NAMALWA (cell line): Measurements from ENCODE around the gene SASS6.

Experiments
- DNase-seq: peaks from one replicate; pipeline ENCODE4 v3.0.0-alpha.2; 2015; ENCODE audit warnings: low spot score

SASS6 gene

GRCh38 chr1:100109554-100110066, 23.1 kb downstream of the SASS6 start:
- no peak for DNase-seq

DNA sequence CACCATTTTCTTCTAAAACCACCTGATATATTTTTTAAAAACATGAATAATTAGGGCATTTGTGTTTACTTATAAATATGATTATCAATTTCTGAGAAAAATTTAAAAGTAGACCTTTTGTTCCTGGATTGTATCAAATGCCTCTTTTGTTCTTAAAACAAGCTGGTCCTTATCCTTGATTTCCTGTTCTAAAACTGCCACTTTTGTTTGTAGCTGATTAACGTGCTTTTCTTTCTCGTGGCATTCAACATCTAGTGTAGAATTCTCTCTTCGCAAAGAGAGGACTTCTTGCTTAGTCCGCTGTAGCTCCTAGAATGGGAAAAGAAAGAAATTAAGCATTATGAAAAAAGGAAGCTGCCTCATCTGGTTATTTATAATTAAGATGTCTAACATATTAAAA, 25.0 kb downstream of the SASS6 start:
- DNase-seq = no peak

DNA sequence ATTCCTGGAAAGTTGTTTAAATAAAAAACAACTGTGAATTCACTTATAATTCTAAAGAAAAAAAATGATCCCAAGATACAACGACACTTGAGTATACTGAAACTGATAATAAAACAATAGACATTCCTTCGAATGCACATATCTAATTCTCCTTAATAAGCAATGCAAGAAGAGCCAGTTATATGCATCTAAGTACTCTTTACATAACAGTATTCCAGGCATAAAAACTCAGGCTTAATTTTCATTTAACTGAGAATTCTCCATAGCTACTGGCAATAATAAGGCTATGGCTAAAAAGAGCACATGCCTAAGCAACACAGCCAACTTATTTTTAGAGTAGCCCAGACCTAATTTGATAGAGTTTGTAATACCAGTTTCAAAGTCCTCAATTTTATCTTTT, 31.2 kb downstream of the SASS6 start:
- no peak for DNase-seq

GRCh38 chr1:100100202-100100601, 32.5 kb downstream of the SASS6 start:
- DNase-seq = no peak

- no peak for DNase-seq
Observed at GRCh38 chr1:100090471-100090870, 42.3 kb downstream of the SASS6 start.

DNA sequence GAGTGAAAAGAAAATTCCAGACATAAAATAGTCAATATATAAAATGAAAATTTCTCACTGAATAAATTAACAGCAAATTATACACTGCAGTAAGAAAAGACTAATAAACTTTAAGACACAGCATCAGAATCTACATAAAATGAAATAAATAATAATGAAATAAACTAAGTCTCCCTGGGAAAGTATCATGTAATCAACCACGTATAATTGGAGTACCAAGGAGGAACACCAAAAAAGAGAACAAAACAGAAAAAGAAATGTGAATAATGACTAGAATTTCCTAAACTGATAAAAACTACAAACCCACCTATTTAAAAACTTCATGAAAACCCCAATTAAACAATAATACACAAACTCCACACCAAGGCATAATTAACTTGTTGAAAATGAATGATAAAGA, 43.6 kb downstream of the SASS6 start:
- DNase-seq = no peak

DNA sequence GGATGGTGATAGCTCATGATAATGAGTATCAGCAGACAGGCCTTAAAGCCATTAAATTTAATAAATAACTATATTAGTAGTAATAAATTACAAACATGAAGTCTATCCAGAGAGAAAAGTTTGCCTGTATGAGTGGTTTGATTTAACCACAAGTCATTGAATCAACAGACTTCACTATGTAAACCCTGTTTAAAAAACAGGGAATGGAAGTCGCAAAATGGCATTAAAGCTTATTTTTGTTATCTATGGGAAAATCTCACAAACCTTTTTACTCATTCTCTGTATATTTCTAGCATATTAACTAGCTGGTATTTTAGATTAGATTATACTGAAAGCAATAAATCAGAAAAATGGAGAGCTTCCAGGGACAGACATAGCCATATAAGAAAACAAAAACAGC, 45.3 kb downstream of the SASS6 start:
- DNase-seq = no peak

DNA sequence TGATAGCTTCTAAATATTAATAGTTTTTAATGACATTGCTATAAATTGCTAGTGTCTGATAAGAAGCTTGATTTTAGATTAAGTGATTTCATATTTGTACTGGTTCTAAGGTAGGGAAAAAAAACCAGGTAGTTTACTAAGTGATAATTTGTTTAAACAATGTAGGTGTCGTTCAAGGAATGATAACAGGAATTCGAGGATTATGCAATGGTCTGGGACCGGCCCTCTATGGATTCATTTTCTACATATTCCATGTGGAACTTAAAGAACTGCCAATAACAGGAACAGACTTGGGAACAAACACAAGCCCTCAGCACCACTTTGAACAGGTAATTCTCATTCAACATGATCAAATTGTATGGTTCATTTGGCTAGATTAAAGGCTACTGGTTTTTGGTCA, 52.4 kb downstream of the SASS6 start:
- no peak for DNase-seq

GRCh38 chr1:100077531-100077930, 55.2 kb downstream of the SASS6 start:
- no peak for DNase-seq

DNA sequence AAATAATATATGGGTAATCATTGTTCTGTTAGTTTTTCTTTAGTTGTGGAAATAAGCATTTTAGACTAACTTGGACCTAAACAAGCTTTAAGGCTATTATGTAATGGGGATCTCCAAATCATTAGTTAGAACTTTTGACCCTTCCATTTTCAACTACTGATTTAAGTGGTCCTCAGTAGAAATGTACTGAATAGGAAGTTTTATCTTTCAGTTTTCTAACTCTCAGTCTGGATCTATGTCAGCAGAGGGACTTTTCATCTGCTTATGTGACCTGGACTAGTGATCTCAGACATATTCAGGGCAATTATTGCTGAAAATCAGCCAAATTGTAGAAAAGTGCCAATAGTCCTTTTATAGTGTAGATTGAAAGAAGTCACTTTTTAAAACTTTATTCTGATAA, 56.0 kb downstream of the SASS6 start:
- DNase-seq = no peak

DNA sequence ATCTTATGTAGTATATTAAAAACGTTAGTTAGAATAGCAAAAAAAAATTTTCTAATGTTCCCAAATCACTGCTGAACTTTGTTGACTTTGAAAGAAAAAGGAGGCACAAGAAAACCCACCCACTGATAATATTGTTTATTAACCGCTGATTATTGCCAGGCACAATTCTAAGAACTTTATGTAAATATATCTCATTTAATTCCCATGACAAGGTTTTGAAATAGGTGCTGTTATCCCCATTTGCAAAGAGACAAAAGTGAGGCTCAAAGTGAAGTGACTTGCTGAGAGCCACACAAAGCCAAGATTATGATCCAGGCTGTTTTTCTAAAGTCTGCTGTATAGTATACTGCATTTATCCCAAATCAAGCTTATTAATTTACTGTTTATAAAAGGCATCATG, 56.4 kb downstream of the SASS6 start:
- no peak for DNase-seq

GRCh38 chr1:100075773-100076172, 57.0 kb downstream of the SASS6 start:
- no peak for DNase-seq

GRCh38 chr1:100074604-100075395, 57.9 kb downstream of the SASS6 start:
- no peak for DNase-seq

DNA sequence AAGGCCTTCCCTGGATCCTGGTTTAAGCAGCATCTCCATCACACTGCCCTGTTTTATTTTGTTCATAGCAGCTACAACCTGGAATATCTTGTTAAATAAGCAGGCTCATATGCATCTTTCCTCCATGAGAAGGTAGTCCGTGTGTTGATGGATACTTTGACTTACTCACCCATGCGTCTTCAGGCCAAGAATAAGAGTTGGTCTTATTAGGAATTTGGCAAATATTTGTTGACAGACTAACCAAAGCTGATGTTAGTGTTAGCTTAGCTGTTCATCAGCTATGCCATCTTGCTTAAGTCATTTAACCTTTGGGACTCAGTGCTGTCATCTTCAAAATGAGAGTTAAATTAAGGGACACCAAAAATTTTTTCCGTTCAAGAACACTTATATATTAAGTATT, 59.2 kb downstream of the SASS6 start:
- no peak for DNase-seq

DNA sequence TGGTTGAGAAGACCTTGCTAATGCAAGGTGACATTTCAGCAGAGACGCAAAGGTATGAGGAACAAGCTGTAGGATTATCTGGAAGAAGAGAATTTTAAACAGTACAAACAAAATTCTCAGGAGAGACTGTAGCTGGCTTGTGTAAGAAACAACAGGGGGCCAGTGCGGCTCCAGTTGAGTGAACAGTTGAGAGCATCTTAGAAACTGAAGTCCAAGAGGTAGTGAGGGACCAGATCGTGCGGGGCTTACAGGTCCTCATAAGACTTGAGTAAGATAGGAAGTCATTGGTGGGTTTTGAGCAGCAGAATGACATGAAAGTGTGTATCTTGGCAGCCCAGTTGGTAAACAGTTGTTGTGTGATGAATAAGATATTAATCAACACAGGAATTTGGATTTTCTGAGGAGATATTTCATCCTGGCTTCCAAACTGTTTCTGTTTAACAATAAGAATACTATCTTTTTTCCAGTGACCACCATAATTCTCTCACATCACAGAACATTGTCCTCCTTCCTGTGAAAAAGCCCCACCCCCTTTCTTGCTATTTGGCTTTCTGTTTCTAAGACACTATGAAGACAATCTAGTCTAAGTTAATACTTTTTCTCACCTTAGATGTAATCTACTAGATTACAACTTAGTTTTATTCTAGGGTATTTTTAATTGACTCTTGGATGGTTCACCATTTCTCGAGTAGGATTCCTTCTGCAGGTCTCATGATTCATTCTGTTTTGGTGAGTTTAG, 62.4 kb downstream of the SASS6 start:
- DNase-seq = no peak

GRCh38 chr1:100065969-100066227, 66.8 kb downstream of the SASS6 start:
- no peak for DNase-seq

DNA sequence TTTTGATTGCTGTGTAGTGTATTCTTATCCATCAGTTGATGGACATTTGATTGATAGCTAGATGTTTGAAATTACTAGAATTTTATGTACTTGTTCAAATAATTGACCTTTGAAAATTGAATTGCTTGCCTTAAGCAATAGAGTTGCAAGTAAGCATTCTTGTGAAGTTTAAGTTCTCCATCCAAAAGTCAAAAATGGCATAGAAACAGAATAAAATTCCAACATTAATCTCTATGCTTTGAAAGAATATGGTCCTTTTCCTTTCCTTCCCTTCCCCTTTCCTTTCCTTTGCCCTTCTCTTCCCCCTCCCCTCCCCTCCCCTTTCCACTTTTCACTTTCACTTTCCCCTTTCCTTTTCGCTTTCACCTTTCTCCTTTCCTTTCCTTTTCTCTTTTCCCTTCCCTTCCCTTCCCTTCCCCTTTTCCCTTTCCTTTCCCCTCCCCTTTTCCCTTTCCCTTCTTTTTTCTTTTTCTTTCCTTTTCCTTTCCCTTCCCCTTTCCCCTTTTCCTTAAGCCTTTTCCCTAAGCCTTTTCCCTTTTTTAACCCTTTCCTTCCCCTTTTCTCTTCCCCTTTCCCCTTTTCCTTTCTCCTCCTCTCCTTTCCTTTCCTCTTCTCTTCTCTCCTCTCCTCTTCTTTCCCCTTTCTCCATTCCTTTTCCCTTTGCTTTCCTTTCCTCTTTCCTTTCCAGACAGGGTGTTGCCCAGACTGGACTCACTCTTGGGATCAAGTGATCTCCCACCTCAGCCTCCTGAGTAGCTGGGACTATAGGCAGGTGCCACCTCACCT, 67.4 kb downstream of the SASS6 start:
- DNase-seq = no peak

GRCh38 chr1:100061681-100062080, 71.0 kb downstream of the SASS6 start:
- DNase-seq = no peak

GRCh38 chr1:100053727-100054126, 79.0 kb downstream of the SASS6 start:
- no peak for DNase-seq

DNA sequence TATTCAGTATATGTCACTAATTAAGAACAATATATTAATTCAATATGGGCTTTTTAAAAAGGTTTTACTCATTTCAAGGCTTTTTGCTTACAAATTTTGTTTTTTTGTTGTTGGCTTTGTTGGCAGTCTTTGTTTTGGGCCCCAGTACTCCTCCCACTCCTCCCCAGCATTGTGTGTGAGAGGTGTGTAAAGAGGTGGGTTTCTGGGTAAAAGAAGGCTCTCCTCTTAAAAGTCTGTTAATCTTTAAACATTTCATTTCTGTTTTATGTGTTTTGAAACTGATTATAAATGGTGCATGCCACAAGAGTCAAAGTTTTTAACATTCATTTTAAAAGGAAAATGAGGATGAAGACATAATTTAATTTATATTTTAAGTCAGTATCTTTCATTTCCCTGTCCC, 79.6 kb downstream of the SASS6 start:
- no peak for DNase-seq

DNA sequence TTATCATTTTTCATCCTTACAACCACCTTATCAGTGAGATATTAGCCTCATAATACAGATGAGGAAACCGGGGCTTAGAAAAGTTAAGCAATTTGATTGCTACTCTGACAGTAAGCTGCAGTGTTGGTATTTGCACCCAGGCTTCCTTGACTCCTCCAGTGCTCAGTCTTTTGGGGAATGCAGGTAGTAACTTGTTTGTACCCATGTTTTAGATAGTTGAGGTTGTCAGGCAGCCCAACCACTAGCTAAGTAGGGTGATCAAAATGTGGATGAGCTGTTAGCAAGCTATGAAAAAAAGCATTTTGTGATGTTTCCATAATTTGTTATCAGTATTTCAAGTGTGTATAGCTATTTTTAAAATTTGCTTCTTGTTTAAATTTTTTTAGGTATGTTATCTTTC, 80.8 kb downstream of the SASS6 start:
- no peak for DNase-seq

GRCh38 chr1:100051401-100051800, 81.3 kb downstream of the SASS6 start:
- no peak for DNase-seq

DNA sequence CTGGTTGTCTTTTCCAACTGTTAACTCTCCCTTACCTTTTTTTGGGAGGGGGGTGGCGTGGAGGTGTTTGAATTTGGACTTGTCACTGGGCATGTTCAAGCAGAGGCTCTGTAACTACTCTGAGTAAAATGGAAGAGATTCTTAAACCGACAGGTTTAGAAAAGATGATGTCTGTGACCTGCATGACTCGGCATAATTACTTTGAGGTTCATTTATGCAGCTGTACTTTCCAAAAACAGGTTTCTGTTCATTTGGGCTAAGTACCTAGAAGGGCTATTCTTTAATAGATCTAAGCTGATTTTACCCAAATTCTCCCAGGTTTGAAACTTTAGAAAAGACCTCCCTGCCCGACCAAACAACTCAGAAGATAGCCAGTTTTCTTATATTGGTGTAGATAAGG, 82.6 kb downstream of the SASS6 start:
- no peak for DNase-seq
